OCI-LY7 (cell line): ENCODE data around the gene AP3B2. TPM values are rescaled to one million over a fixed set of nuclear protein-coding genes. Genes with fewer than 3 reads are reported as not detected.

Experiments used
- BruUV-seq: library from RNA; stranded (reverse); fragments of 400-500 nt; replicated peaks from 2 replicates; lab custom pipeline; 2021; lab: Mats Ljungman, UMichigan
- CTCF ChIA-PET: fragments of 300-600 bp; sonication (Branson Sonifier 250); formaldehyde crosslinking; loops from one replicate; lab custom pipeline; 2022; ENCODE audit warnings: antibody characterized with exemption; ENCODE audit not compliant: unreplicated experiment; lab: Charles Lee
- POLR2A ChIA-PET: fragments of 300-600 bp; sonication (Branson Sonifier 250); formaldehyde crosslinking; loops from one replicate; lab custom pipeline; 2022; ENCODE audit warnings: antibody characterized with exemption; lab: Charles Lee
- DNase-seq: peaks from one replicate; pipeline ENCODE4 v3.0.0-alpha.2; 2015; ENCODE audit warnings: low spot score
- H2AFZ ChIP-seq: fragments of 200-600 bp; sonication (generic), shearing (Covaris generic); 2 replicates; pipeline ENCODE4 v1.6.1; 2014; ENCODE audit warnings: mild to moderate bottlenecking, antibody characterized with exemption, low read length, moderate library complexity
- H3K27ac ChIP-seq: fragments of 200-600 bp; sonication (generic); 2 replicates; pipeline ENCODE4 v1.5.1; 2014; ENCODE audit warnings: mixed run types, low read depth, mild to moderate bottlenecking, moderate library complexity, low read length, inconsistent platforms; ENCODE audit not compliant: poor library complexity, severe bottlenecking
- H3K36me3 ChIP-seq: fragments of 200-600 bp; sonication (generic); 2 replicates; pipeline ENCODE4 v1.6.1; 2014; ENCODE audit warnings: mild to moderate bottlenecking, antibody characterized with exemption, low read length, moderate library complexity, mixed read lengths; ENCODE audit not compliant: insufficient read depth
- H3K4me1 ChIP-seq: fragments of 200-600 bp; sonication (generic); 2 replicates; pipeline ENCODE4 v1.5.1; 2014; ENCODE audit warnings: mild to moderate bottlenecking, low read length; ENCODE audit not compliant: insufficient read depth, poor library complexity, severe bottlenecking
- H3K4me2 ChIP-seq: fragments of 200-600 bp; sonication (generic); 2 replicates; pipeline ENCODE4 v1.6.1; 2014; ENCODE audit warnings: mild to moderate bottlenecking, low read length
- H3K4me3 ChIP-seq: fragments of 200-600 bp; sonication (generic); 2 replicates; pipeline ENCODE4 v1.5.1; 2014; ENCODE audit warnings: mild to moderate bottlenecking, low read depth, low read length; ENCODE audit not compliant: poor library complexity, severe bottlenecking
- H3K79me2 ChIP-seq: fragments of 200-600 bp; sonication (generic); 2 replicates; pipeline ENCODE4 v1.6.1; 2016; ENCODE audit warnings: low read depth, mild to moderate bottlenecking, low read length, moderate library complexity, mixed read lengths; ENCODE audit not compliant: insufficient read depth
- H3K9me2 ChIP-seq: fragments of 200-600 bp; sonication (generic); 2 replicates; pipeline ENCODE4 v1.6.1; 2016; ENCODE audit warnings: mild to moderate bottlenecking, low read length, mixed read lengths; ENCODE audit not compliant: insufficient read depth
- H3K9me3 ChIP-seq: fragments of 200-600 bp; sonication (generic); 2 replicates; pipeline ENCODE4 v1.6.1; 2014; ENCODE audit warnings: mild to moderate bottlenecking, mixed run types, low read length, mixed read lengths
- H4K20me1 ChIP-seq: fragments of 200-600 bp; sonication (generic); 2 replicates; pipeline ENCODE4 v1.6.1; 2014; ENCODE audit warnings: mild to moderate bottlenecking, antibody characterized with exemption, low read length, moderate library complexity, mixed read lengths; ENCODE audit not compliant: insufficient read depth
- EZH2phosphoT487 ChIP-seq: fragments of 200-600 bp; sonication (generic); IDR thresholded peaks from 2 replicates; pipeline ENCODE4 v1.6.1; 2018; ENCODE audit warnings: low read depth, borderline replicate concordance, mild to moderate bottlenecking, mixed run types, antibody characterized with exemption, low read length, moderate library complexity, mixed read lengths
- intact Hi-C: fragments of 100-400 bp; cut with micrococcal nuclease; formaldehyde crosslinking; loops from one replicate; pipeline ENCODE4 v1.10.0; 2022; ENCODE audit not compliant: unreplicated experiment
- total RNA-seq, 2 experiments: library from RNA; depleted of rRNA in 1 of 2; stranded (reverse); fragments of >200 nt in 1 of 2; shearing (Covaris generic) in 1 of 2; gene quantifications; 2 replicates each; pipeline ENCODE4 v1.2.3, GENCODE V29; 2014 to 2022
- TF ChIP-seq, protein P1 (sequence below): fragments of 200-600 bp; sonication (generic); conservative IDR thresholded peaks from 2 replicates; pipeline ENCODE4 v1.5.1; 2014; ENCODE audit warnings: mild to moderate bottlenecking, antibody characterized with exemption, low read length, moderate library complexity, mixed read lengths

The AP3B2 gene
- total RNA-seq, 2 experiments from 2014 or later, result 0.13 TPM; not detected in 1

DNA sequence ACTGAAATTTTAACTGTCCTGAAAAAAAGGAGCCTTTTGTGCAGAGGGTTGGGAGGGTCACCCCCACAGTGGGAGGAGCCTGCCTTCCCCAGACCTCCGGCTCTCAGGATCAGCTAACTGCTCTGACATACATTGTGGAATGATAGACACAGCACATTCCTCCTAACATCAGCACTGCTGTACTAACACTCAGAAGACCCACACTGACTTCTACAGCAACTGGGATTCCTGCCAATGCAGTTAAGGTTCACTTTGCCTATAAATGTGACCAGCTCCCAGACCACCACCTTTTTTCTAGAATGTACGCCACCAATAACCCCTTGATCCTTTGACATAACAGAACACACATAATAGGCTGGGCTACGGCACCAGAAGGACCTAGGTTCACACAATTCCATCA, 65.7 kb downstream of the AP3B2 start:
- Histone ChIP-seq H3K4me2 (no peak overlapping the region), H3K27ac (no peak overlapping the region), H3K4me3 (no peak overlapping the region), H3K9me3 (no peaks in the 10 kb centered on the region), H4K20me1 (no peaks in the 10 kb centered on the region), H3K79me2 (no peaks in the 10 kb centered on the region), H3K9me2 (no peaks in the 10 kb centered on the region), H3K36me3 (no peaks in the 10 kb centered on the region), H2AFZ (no peak overlapping the region), H3K4me1 (no peaks in the 10 kb centered on the region)
- ChIA-PET POLR2A (no interaction called here), CTCF (no interaction called here)
- no peak for TF ChIP-seq EZH2phosphoT487
- TF ChIP-seq, protein P1, sequence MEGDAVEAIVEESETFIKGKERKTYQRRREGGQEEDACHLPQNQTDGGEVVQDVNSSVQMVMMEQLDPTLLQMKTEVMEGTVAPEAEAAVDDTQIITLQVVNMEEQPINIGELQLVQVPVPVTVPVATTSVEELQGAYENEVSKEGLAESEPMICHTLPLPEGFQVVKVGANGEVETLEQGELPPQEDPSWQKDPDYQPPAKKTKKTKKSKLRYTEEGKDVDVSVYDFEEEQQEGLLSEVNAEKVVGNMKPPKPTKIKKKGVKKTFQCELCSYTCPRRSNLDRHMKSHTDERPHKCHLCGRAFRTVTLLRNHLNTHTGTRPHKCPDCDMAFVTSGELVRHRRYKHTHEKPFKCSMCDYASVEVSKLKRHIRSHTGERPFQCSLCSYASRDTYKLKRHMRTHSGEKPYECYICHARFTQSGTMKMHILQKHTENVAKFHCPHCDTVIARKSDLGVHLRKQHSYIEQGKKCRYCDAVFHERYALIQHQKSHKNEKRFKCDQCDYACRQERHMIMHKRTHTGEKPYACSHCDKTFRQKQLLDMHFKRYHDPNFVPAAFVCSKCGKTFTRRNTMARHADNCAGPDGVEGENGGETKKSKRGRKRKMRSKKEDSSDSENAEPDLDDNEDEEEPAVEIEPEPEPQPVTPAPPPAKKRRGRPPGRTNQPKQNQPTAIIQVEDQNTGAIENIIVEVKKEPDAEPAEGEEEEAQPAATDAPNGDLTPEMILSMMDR, result no peak
- no TSS peak for BruUV-seq
- DNase-seq, result no peak
- intact Hi-C loops, result no loop called here

DNA sequence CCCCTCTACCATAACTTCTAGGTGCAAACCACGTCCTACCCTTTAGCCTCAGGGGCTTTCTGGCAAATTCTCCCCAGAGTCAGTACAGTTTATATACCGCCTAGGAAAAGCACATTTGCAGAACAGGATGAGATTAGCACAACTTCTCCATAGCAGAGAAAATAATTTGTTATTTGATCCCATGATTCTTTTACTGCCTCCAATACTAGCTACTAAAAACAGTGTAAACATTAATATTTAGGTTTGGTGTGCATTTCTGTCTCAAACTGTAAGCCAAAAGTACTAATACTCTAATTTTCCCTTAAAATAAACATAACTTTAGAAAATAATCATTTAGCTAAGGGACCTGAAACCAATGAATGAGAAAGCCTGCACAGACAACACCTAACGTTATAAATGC, 67.0 kb downstream of the AP3B2 start:
- Histone ChIP-seq H3K4me1 (no peaks in the 10 kb centered on the region), H3K79me2 (no peaks in the 10 kb centered on the region), H2AFZ (no peak overlapping the region), H3K36me3 (no peaks in the 10 kb centered on the region), H3K4me3 (no peak overlapping the region), H4K20me1 (no peaks in the 10 kb centered on the region), H3K4me2 (no peak overlapping the region), H3K9me3 (no peaks in the 10 kb centered on the region), H3K9me2 (no peaks in the 10 kb centered on the region), H3K27ac (no peak overlapping the region)
- CTCF ChIA-PET, result no interaction called here
- no peak for TF ChIP-seq EZH2phosphoT487
- TF ChIP-seq, protein P1, result no peak
- intact Hi-C loops, result no loop called here
- POLR2A ChIA-PET, result interaction anchor here (1.4 kb wide), 1 partner anchor 12 kb away, joined by 4 read pairs; no protein-coding TSS in a partner anchor
- DNase-seq, result no peak
- BruUV-seq, result no TSS peak

DNA sequence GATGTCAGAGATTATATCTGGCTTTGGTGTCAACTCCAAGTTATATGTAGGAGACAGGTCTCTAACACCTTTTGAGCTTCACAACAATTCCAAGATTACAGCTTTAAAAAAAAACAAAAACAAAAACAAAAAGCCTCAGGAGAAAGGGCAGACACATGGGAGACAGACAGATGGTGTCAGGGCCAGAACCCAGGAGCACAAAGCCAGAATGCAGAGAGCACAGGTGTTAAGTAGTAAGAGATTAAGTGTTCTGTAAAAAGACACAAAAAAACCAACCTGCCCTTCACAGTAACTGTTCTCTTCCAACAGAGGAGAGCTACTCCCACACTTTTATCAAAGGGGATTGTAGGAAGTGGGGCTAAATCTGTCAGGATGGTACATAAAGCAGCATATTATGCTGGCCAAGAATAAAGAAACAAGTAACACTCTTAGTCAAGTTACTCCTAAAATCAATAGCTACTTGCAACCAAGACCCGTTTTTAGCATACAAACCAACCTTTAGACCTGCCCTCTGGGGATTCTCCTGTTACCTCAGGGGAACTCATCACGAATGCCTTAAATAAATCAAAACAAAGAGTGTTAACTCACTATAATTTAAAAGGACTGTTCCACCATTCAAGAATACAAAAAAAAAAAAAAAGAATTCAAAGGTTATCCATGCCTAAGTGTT, 68.4 kb downstream of the AP3B2 start:
- Histone ChIP-seq H3K4me3 (no peak overlapping the region), H4K20me1 (no peaks in the 10 kb centered on the region), H3K9me3 (no peaks in the 10 kb centered on the region), H3K4me2 (no peak overlapping the region), H2AFZ (no peak overlapping the region), H3K79me2 (no peaks in the 10 kb centered on the region), H3K9me2 (no peaks in the 10 kb centered on the region), H3K4me1 (no peaks in the 10 kb centered on the region), H3K27ac (no peak overlapping the region), H3K36me3 (no peaks in the 10 kb centered on the region)
- POLR2A ChIA-PET, result no interaction called here
- no peak for DNase-seq
- intact Hi-C loops, result no loop called here
- CTCF ChIA-PET, result no interaction called here
- no TSS peak for BruUV-seq
- TF ChIP-seq, protein P1, result no peak
- TF ChIP-seq EZH2phosphoT487, result no peak
